ENCODE results near the gene WDR74. TPM values are rescaled to one million over a fixed set of nuclear protein-coding genes. Genes with fewer than 3 reads are reported as not detected.
"Not testable (repeated sequence)": the region's sequence is repeated elsewhere in the genome, so short reads cannot be mapped to it uniquely, and the experiment has no call there.

WDR74 gene
- total RNA-seq, 1 experiment from 2014 or later, result 145 TPM

DNA sequence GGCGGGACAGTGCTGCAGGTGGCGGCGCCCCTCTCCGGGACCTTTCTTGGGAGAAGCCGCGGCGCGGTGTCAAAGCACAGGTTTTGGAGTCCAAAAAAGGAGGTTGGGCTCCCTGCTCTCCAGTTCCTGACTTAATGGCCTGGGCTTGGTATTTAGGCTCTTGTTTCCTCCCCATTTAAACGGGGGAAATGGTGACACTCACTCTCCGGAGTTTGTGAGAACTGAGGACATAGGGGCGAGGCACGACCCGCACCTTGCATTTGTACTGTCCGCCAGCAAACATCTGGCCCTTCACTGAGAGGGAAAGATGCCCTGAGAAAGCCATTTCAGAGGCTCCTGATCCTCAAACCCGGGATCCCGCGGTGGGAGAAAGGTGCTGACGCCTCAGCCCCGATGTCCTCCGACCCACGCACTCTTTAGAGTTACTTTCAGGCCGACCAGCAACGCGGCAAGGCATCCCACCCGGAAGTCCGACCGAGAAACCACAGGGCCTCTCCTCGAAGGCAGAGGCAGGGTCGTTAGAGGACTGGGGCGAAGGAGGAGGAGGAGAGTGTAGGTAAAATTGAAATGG is 2.9 kb upstream of the WDR74 start:
- DNase-seq (ENCODE audit: low read depth), result no peak

DNA sequence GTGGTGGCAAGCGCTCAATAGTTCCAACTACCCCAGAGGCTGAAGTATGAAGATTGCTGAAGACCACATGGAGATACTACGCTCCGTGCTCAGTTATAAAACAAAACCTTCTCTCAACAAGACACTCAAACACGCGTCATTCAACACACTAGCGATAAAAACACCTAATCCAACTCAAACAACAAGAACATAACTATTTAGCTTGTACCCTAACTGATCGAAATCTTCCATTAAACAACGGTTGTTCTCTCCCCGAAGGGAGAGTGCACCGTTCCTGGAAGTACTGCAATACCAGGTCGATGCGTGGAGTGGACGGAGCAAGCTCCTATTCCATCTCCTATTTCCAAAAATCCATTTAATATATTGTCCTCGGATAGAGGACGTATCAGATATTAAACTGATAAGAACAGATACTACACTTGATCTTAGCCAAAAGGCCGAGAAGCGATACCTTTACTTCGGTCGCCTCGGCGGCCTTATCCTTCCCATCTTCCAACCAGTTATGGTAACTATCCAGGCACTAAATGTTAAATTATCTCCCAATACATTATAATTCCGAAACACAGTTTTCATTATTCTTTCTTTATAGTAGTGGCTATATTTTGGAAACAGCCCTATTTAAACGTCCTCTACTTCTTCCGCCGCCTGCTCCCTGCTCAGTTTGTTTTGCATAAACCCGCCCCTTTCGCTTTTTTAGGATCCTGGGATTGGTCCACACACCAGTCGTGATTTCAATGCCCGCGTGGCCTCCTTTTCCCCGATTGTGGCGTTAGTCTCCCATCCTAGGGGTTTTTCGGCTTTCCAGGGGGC is 2.2 kb upstream of the WDR74 start:
- peak; percentile 100 for DNase-seq (ENCODE audit: low read depth)

GRCh38 chr11:62840721-62841360 is 1.5 kb upstream of the WDR74 start:
- DNase-seq (ENCODE audit: low read depth), result not testable (repeated sequence)

DNA sequence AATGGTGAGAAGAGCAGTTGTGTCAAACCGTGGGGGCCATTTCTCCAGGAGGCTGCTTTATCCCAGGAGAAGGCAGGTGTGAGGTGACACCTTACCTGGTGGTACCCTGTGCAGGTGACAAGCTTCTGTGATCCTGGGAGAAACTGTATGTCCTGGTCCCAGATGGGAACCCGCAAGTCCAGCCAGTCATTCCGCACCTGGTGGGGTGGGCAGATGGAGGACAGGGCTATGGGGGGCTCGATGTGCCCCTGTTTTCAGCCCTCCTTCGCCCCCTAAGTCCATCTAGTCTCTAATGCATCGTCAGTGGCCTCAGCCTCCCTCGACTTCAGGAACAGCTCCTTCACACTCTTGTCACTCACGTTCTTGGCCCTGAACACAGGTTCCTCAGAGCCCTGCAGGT is 4.1 kb downstream of the WDR74 start:
- DNase-seq (ENCODE audit: low read depth), result no peak

DNA sequence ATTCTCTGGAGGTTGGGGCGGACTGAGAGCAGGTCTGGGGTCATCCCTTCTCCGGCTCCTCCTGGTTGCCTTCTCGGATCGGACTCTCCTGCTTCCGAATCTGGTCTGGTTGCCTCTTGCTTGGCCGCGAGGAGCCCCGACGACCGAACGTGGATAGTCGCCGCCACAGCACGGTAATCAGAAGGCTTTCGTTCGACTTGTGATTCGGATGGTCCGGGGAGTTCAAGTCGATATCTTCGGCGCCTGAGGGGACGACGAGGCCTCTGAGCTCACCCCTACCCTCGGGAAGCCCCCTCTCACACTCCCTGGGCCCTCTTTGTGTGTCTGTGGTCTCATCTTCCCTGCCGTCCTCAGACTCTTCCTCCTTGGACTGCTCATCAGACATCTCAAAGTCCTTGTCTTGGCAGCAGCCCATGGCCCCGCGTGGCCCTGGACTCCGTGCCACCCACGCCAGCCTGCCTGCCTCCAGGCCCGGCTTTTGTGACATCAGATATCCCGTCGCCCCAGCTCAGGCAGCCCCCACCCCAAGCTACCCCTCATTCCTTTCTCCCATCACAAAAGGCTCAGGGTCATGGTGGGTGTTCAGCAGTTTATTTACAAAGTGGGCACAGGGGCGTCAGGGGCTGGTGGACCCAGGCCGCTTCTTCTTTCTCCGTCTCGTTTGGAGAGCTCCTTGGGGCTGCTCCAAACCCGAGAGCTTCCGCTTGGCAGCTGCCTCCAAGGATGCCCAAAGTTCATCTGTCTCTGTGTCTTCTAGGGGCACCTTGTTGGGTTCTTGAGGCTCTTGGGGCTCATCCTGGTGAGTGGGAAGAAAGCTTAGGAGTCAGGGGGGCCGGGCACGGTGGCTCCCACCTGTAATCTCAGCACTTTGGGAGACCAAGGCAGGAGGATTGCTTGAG is 6.8 kb downstream of the WDR74 start, which contains the start of gene TEX54:
Gene TEX54, minus strand, starts transcription at position 506 of the 899 bp plus-strand sequence.
- DNase-seq (ENCODE audit: low read depth), result no peak

DNA sequence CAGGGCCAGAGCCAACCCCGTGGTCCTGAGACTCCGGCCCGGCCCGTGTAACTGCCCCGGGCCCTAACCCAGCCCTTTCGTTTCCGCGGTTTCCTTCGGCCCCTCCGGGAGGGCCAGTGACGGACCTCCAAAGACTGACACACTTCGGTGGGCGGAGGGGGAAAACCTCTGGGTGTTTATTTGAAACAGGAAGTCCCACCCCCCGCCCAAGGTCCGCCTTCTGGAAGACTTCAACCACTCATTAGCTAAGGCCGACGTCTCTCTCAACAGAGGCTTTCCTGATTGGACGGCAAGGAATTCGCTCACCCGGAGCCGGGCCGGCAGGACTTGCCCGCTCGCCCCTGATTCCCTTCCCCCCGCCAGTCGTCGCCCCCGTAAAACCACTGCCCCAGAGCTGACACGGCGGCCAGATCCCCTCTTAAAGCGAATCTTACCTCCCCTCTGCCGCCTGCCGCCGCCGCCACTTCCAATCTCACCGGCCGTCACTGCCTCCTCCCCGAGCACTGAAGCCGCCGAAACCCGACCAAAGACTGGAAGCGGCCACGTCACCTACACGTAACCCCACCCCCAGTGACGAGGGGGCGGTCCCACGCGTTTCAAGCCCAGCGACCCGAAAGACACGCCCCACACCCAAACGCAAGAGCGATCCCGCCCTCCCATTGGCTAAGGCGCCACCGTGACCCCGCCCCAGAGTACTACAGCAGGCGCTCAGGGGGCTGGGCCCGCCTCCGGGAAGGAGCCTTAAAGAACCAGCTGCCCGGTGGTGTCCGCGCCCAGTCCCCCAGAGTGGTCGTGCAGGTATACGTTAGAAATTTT is 7.7 kb downstream of the WDR74 start, which contains the start of gene STX5:
Gene STX5, minus strand, starts transcription at position 532 of the 816 bp plus-strand sequence. CDS start 808 bp downstream, outside the sequence.
- peak; percentile 97 for DNase-seq (ENCODE audit: low read depth)

- DNase-seq (ENCODE audit: low read depth), result no peak
These were observed 8.4 kb downstream of the WDR74 start for GRCh38 chr11:62830904-62831519.

GRCh38 chr11:62828130-62828529 is 11.3 kb downstream of the WDR74 start:
- DNase-seq (ENCODE audit: low read depth), result not testable (repeated sequence)

DNA sequence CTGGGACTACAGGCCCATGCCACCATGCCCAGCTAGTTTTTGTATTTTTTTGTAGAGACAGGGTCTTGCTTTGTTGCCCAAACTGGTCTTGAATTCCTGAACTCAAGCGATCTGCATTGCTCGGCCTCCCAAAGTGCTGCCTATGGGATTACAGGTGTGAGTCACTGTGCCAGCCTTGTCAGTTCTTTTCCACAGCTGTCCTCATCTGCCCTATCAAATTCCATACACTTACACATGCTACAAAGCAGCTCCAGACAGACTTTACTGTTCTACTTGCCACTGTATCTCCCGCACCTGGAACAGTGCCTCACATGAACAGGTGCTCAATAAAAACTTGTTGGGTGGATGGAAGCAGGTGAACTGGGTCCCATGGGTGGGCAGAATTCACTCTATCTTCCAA is 15.7 kb downstream of the WDR74 start:
- DNase-seq (ENCODE audit: low read depth), result no peak

GRCh38 chr11:62817129-62817528 is 22.3 kb downstream of the WDR74 start:
- DNase-seq (ENCODE audit: low read depth), result no peak

- DNase-seq (ENCODE audit: low read depth), result no peak
These were observed 22.8 kb downstream of the WDR74 start for GRCh38 chr11:62816557-62816956.

DNA sequence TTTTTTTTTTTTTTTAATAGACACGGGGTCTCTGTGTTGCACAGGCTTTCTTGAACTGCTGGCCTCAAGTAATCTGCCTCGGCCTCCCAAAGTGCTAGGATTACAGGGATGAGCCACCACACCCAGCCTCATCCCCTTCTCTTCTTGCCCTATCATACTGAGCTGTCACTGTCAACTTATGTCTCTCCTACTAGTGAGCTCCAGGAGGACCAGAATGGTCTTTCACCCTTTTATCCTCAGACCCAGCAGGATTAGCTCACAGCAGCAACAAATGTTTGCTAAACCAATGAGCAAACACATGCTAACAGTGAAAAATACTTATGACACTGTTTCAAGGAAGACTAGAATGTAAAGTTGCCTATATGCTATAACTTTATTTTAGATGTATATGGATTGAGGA is 27.7 kb downstream of the WDR74 start:
- no peak for DNase-seq (ENCODE audit: low read depth)

GRCh38 chr11:62810748-62811147 is 28.6 kb downstream of the WDR74 start:
- DNase-seq (ENCODE audit: low read depth), result no peak

GRCh38 chr11:62806611-62807121 is 32.7 kb downstream of the WDR74 start:
- DNase-seq (ENCODE audit: low read depth), result no peak

- no peak for DNase-seq (ENCODE audit: low read depth)
These were observed 33.4 kb downstream of the WDR74 start for GRCh38 chr11:62805961-62806441.

- peak; percentile 90 for DNase-seq (ENCODE audit: low read depth)
These were observed 34.1 kb downstream of the WDR74 start, which contains the start of gene NXF1 for GRCh38 chr11:62805076-62805892. Gene NXF1 (minus strand): TSS chr11:62805440. CDS start chr11:62805356, 84 bp downstream.

DNA sequence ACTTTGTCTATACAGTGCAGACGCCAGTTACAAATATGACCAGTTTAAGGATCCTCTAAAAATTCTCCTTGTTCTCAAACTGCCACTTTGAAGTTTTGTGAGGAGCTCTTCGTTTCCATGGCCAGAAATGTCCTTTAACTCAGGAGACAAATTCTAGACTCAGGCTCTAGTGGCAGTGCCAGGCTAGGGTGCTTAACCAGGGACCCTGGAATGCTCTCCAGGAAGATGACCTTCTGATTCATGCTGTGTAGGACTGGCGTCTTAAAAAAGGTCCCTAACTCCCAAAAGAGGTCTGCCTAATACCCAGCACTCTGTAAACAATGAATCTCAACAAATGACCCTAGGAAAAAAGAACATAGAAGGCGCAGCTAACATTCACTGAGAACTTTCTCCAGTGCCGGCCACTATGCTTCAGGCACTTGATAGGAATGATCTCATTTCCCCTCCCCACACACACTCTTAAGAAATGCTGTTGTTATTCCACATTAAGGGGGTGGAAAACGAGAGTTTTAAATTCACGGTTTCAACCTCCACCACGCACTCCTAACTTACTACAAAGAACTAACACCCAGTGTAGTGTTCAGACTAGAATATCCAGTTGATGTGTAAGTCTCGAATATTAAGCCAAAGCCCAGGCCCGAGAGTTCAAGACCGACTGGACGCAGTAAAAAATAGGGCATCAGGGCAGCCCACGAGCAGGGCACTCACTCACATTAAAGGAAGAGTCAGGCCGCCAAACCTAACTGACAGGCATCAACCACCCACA is 34.9 kb downstream of the WDR74 start:
- peak; percentile 24 for DNase-seq (ENCODE audit: low read depth)

GRCh38 chr11:62801071-62801470 is 38.3 kb downstream of the WDR74 start:
- DNase-seq (ENCODE audit: low read depth), result no peak

Measured in HT1080 (cell line).